Amniotic stem cell (primary cell): ENCODE results near the gene PTPN1.
"Not testable (repeated sequence)": the region's sequence is repeated elsewhere in the genome, so short reads cannot be mapped to it uniquely, and the experiment has no call there.

Source experiments
- DNase-seq: peaks from one replicate; lab custom pipeline; 2025; lab: John Stamatoyannopoulos, UW

PTPN1 gene

DNA sequence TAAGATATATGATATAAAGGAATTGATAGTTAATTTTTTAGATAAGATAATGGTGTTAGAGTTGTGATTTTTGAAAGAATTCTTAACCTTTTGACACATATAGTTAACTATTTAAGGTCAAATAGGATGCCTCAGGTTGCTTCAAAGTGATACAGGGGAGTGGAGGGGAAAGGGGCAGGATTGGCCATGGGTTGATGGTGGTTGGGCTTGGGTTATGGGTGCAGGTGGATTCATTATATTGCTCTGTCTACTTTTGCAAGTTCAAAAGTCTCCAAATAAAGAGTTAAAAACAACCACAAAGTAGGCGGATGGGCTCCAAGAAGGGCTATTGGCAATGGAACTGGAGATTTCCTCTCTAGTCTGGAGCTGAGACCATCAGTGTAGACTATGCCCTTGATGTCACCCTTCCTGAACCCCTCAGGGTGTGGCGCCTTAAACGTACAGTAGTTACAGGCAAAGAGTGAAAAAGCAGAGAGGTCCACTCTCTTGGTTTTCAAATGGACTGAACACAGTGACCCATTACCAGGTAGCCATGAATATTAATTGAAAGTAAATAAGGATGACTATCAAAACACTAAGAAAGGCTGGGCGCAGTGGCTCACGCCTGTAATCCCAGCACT lies 81.2 kb downstream of the PTPN1 start:
- no peak for DNase-seq

DNA sequence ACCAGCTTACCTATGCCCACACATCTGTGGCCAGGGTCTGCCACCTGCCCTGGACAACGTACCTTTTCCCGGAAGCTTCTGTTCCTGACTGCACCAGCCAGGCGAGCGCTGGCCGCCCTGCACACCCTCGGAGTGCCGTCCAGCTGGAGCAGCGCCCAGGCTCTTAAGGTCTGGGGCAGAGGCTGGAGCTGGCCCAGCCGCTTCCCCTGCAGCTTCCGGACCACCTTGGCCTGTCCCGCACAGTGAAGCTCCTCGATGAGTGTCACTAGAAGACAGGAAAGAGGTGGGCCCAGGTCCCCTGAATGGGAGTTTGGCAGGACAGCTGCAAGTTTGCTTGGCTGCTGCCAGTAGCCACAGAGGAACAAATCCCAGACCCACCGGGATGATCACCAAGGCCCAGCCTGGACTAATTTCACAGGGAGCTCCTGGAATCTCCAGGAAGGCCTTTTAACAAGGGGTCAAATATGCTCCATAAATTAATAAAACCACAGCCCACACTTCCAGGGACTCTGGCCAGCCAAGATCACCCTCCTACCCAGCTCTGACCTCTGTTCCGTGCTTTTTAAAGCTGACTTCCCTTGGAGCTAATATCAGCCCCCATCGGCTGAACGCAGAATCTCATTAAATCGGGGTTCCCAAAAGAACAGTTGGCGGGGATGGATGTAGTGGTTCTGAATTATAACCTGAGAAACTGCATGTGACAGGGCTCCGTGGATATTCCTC lies 82.3 kb downstream of the PTPN1 start:
- DNase-seq, result no peak

DNA sequence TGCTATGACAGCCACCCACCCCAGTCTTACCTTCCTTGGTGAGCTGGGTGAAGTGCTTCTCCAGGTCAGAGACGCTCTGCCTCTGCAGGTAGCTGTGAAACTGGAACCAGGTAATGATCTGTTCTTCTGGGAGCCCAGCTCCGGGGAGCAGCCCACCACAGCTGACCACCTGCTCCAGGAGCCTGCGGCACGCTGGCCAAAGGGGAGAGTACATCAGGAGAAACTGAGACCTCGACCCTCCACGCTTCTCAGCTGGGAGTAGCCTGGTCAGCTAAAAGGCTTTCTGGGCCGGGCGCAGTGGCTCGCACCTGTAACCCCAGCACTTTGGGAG lies 82.8 kb downstream of the PTPN1 start:
- DNase-seq, result no peak

DNA sequence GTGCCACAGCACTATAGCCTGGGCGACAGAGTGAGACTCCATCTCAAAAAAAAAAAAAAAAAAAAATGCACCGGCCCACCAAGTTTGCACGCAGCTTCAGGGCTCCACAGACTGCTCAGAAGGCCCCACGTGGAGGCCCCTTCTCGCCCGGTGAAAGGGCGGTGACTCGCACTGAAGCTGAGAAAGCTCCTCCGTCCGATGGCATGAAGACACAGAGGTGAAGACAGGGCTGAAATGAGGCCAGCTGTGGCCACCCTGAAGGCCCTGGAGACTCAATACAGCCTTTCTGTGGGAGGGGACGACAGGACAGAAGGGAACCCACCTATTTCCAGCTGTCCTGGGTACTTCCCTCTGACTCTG lies 84.0 kb downstream of the PTPN1 start:
- no peak for DNase-seq

DNA sequence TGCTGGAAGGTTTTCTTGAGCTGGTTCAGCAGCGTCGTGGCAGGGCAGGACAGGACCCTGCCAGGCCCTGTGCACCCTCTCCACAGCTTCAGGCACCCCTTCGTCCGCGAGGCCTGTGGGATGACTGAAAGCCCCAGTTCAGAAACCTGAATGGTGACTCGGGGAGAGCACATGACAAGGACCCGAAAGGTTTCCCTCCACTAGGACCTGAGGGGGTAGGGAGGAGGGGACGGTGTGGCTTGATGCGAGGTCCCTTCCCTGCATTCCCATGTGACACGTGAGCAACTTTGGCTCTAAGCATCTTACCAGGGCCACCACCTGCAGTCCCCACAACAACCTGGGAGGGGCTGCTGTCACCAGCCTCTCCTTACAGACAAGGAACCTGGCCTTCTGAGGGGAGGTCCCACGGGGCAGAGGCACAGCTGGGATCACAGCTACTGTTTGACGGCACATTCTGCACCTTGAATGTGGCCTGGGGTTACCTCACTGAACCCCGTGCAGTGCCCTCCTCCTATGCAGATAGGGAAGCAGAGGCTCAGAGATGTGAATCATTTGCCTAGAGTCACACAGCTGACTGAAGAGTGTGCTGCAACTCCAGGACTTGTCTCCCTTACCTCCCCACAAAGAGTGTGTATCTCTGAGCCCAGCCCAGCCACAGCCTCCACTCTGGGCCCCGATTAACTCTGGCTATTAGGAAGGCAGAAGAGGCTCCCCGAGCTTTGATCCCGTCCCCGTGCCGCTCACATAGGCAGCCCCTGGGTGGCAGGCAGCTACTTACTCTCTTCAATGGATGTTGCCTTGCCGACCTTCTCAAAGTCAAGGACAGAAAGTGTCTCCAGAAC lies 84.6 kb downstream of the PTPN1 start:
- DNase-seq, result no peak

DNA sequence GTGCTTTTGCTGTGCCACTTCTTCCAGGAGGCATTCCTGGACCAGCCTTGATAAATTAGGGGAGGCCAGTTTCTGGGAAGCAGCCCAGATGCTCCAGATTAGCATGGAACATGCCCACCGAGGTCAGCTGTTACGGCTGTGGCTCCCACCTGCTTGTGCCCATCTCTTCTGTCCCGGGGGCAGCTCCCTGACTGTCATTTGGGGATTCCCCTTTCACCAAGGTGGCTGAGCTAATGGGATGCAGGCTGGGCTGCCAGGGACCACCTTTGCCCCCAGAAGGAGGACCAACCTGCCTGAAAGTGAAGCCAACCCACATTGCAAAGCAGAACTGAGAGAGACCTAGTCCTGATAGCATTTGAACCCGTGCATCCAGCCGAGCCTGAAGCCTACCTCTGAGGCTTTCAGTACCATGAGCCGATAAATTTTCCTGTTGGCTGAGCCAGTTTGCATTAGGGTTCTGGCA lies 85.3 kb downstream of the PTPN1 start:
- DNase-seq, result no peak

DNA sequence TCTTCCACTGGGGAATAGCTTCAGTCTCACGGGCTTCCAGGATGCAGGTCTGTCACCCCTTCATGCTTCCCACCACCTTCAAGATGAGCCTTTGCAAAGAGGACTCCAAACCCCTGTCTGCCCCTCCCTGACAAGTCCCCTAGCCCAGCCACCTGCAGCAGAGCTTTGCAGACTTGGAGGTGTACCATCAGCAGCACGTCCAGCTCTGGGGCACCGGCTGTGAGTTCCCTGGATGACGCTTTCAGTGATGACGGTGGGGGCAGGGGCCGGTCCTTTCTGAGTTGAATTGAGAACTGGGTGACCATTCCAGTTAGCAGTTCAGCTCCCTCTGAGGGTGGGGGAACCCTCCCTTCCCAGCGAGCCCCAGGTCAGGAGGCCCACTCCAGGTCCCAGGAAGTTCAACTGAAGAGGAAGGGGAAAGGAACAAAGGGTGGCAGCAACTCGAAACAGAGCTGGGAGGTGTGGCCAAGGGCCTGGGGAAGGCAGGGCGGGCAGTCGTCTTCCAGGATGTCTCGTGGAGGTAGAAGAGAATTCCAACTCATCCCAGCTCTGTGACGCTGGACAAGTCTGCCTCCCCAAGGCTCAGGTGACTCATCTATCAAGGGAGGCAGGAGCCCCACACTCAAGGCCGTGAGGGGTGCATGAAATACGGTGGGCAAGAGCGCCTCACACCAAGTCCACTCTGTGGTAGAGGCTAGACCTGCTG lies 86.0 kb downstream of the PTPN1 start:
- DNase-seq, result no peak

DNA sequence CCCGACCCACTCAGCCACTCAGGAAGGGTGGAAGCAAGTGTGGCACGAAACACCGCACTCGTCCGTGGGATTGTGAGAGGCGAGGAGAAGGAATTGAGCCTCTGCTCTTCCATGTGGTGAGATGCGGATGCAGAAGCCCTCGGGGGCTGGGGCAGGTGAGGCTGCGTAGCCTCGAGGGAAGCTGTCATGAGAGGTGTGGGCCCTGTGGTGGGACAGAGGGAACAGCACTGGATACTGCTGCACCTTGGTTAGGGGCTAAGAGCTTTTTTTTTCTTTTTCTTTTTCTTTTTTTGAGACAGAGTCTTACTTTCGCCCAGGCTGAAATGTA lies 86.5 kb downstream of the PTPN1 start:
- no peak for DNase-seq

DNA sequence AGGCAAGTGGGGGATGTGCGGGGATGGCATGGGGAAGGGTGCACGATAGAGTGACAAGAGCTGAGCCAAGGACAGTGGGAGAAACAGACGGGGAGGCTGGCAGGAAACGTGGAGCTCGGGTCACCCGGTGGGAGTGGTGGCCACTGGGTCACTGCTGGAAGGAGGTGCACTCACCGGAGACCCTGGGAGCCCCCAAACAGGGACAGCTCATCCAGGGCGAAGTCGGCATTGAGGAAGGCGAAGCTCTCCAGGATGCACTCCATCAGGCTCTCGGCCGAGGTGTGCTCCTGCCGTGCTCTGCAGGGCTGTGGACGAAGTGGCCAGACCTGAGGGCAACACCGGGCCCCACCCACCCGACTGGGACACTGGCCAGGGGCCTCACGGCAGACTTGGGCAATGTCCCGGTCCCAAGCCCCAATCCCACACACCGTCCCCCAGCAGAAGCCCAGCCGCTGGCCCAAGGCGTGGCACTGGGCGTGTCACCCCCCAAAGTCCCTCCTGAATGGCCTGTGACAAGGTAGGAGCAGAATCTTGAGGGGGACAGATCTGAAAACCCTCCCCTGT lies 87.3 kb downstream of the PTPN1 start:
- DNase-seq, result no peak

DNA sequence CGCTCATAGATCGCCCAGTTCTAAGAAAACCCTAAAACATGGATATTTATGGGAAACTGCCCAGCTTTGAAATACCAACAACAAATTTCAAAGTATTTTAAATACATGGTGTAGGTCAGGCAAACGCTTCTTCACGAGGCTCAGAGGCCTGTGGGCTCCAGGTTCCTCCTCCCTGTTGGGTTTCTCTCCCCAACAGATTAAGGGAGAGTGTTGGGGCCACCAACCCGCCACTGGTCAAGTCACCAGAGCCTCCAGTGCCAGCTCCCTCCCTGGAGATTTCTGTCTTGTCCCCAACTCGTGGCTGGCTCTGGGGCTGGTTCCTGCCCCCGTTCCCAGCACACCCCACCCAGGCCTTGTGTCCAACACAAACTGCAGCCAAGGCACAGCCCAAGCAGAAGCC lies 87.9 kb downstream of the PTPN1 start:
- no peak for DNase-seq

DNA sequence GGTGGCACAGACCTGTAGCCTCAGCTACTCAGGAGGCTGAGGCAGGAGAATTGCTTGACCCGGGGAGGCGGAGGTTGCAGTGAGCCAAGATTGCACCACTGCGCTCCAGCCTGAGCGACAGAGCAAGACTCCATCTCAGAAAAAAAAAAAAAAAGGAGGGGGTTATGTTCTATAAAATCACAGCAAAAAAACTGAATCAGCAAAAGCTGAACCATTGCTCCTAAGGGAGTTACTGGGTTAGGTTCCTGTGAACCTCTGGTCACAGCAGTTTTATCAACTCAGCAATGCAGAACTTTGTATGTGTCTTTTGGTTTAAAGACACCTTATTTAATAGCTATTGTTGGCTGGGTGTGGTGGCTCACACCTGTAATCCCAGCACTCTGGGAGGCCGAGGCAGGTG lies 88.6 kb downstream of the PTPN1 start:
- not testable (repeated sequence) for DNase-seq

DNA sequence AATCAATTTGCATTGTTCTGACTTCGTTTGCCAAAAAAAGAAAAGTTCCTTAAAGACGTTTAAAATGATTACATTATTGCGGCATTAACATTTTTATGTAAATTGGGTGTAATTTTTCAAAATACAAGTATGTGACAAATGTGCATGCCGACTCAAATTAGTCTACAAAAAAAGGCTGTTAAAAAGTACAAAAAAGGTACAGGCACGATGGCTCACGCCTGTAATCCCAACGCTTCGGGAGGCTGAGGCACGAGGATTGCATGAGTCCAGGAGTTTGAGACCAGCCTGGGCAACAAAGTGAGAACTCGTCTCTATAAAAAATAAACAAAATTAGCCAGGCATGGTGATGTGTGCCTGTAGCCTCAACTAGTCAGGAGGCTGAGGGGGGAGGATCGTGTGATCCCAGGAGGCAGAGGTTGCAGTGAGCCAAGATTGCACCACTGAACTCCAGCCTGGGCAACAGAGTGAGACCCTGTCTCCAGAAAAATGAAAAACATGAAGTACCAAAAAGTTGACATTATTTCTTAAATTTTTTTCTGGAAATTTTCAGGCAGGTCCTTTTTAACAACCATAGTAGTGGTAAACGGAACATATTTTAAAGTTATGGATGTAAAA lies 90.2 kb downstream of the PTPN1 start:
- no peak for DNase-seq

DNA sequence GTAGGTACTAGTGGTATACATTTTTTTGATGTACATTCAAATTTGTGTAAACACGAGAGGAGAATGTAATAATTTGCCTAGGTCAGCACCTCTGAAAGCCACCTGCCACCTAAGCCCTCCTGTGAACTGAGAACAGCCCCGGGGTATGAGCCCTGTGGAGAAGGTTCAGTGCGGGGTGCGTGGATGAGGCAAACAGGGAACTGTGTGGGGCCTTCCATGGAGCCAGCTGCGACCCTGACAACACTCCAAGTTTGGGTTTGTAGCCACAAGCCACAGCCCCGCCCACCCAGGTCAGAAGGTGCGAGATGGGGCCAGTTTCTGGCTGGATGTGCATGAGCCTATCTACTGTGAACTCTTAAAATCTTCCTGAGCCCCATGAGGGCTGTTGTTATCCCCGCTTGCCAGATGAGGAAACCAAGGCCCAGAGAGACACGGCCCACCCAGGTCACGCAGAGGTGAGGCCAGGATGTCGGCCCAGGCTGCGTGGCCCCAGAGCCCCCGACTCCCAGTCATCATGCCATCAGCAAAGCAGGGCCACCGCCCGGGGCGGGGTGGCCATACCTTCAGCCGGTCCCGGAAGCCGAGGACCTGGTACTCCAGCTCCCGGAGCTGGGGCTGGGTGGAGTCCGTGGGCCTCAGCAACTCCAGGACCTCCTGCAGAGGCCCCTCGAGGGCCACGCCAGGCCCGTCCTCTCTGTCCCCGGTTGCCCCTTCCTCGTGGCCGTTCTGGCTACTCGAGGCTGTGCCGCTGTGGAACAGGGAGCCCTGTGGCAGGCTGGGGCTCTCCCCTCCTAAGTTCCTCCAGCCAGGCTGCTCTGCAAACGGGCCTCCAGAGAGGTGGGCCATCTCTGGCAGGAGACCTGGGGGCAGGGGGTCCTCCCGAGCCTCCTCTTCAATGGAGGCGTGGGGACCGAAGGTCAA lies 91.6 kb downstream of the PTPN1 start:
- DNase-seq, result no peak

DNA sequence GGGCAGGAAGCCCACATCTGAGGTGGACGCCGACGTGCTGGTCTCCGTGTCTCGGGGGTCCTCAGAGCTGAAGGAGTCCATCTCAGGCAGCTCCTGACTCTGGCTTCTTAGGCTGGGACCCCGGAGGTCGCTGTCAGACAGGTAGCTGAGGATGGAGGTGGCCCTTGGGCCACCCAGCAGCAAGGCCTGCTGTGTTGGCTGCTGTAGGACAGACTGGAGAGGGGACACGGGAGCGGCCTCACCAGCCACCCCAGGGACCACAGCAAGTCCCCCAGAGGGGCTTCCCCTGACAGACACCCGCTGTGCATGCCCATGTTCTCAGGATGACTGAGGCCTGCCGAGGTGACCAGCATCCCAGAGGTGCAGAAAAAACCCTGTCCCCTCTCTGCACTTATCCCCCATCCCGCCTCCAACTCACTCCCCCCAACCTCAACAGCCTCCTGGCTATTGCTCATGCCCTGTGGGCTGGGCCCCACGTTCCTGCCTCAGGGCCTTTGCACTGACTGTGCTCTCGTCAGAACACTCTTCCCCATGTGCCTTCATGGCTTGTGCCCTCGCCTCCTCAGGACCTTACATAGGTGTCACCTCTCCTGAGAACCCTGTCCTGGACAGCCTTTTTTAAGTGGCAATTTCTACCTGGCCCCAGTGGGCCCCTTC lies 92.4 kb downstream of the PTPN1 start:
- DNase-seq, result no peak

DNA sequence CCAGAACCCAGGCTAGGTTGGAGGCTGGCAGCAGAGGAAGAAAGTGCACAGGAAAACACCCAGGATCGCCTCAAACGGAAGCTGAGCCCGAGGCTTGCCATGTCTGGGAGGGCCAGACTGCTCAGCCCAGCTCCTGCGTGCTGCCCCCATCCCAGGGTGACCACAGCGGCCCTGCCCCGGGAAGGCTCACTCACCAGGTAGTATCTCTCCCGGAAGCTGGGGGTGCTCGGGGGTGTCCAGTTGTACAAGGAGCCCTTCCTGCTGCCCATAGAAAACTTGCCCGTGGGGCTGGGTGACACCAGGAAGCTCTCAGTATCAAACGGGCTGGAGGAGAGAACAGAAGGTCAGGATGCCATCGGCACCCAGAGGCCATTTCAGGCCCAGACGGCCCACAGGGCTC lies 94.3 kb downstream of the PTPN1 start:
- no peak for DNase-seq

DNA sequence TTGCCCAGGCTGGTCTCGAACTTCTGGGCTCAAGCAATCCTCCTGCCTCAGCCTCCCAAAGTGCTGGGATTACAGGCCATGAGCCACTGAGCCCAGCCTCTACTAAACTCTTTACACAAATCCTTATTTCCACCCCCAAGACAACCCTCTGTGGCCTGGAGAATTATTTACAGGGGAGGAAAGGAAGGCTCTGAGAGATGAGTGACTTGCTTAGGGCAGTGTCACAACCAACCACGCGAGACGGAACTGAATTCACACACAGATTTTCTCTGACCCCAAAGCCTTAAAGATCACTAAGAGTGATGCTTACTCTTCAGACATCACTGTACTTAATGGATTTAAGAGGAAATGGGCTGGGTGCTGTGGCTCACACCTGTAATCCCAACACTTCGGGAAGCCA lies 95.0 kb downstream of the PTPN1 start:
- DNase-seq, result no peak

DNA sequence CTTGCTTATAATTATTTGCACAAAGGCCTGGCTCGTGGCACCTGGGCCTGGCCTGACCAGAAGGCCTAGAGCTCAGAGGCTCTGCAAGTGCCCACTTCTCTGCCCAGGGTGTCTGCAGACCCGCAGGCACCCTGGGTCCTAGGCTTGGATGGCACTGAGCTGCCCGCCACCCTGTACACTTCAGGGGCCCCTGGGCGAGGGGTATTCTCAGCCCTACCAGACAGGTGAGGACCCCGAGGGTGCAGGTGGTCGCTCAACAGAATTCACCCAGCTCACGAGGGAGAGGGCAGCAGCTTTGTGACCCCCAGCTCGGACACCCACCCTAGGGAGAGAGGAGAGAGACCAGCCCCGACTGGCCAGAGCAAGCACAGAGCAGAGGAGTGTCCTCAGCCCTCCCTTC lies 97.3 kb downstream of the PTPN1 start:
- no peak for DNase-seq

DNA sequence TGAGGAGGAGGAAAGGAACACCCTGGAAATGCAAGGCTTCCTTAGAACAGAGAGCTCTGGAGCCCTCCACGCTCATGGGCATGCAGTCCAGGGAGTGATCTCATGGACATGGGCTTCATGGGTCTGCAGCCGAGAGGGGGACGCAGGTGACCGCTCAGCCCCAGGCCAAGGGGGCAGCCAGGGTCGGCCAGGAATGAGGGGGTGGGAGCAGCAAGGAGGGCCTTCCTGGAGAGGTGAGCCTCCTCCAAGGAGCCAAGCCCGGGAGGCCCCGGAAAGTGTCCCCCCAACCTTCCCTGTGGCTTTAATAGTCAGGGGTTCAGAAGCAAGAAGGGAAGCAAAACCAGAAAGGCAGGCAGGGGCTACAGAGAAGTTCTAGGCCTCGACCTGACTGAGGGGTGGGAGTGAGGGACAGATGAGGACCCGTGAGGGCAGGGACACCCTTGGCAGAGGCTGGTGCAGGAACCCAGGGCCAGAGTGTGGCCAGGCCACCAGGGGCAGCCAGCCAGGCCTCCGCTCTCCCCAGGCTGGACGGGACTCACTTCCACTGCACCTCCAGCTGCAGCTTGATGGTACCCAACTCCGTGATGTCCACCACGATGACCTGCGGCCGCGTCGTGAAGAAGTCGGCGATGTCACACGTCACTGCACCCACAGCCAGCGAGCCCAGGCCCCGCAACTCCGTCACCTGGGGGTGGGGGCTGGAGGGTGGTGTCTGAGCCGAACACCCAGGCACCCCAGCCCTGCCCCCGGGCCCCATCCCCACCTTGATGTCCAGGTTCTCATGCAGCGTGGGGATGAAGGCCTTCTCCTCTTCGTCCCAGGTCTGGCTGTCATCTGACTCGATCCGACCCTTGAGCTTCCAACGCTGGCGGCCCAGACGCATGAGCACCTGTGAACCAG lies 97.9 kb downstream of the PTPN1 start:
- no peak for DNase-seq

DNA sequence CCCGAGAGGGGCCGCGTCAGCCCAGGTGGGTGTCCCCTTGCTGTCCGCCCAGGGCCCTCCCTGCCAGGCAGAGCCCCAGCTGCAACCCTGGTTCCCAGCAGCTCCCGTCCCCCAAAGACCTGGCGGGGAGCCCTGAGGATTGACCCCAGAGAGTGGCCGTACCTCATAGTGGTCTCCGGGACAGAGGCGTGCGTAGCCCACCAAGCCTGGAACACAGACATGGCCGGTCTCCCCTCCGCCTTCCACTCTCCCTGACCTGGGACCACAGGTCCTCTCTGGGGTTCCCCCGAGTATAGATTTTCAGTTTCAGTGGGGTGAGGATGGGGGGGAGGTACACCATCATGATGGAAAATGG lies 98.5 kb downstream of the PTPN1 start:
- no peak for DNase-seq
